GM12892 (cell line): ENCODE results near the gene KLLN.
A peak's percentile ranks its signal among the peaks of the same experiment; 100 is the strongest.

Experiments
- POLR2A ChIP-seq: IDR thresholded peaks from 2 replicates; pipeline ENCODE4 v1.6.1; 2011; ENCODE audit warnings: low read depth, low read length, control low read depth
- POLR2AphosphoS5 ChIP-seq: IDR thresholded peaks from 2 replicates; pipeline ENCODE4 v1.6.1; 2011; ENCODE audit warnings: low read depth, low read length, control low read depth
- TAF1 ChIP-seq: IDR thresholded peaks from 2 replicates; pipeline ENCODE4 v1.6.1; 2011; ENCODE audit warnings: low read depth, mild to moderate bottlenecking, control low read depth, low read length, borderline replicate concordance

DNA sequence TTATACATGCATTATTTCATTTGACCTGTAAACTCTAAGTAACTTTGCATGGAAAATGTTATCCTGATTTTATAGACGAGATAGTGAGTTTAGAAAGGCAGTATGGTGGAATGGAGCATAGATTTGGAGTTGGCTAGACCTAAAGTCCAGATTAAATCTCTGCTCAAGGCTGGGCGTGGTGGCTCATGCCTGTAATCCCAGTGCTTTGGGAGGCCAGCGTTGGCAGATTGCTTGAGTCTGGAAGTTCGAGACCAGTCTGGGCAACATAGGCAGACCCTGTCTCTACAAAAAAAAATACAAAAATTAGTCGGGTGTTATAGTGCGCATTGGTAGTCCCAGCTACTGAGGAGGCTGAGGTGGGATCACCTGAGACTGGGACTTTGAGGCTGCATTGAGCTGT, 9.5 kb upstream of the KLLN start:
- TF ChIP-seq POLR2AphosphoS5 (no peak), TAF1 (no peak), POLR2A (peak; percentile 36; the same call in 1 of the 2 replicates)
